HG03196 (cell line): ENCODE measurements around the gene ATXN2.
A peak's percentile ranks its signal among the peaks of the same experiment; 100 is the strongest.
"Not testable (repeated sequence)": the region's sequence is repeated elsewhere in the genome, so short reads cannot be mapped to it uniquely, and the experiment has no call there.

ENCODE experiments used
- ATAC-seq: cut with Tn5 transposase; IDR thresholded peaks from one replicate; pipeline ENCODE4 v1.9.1; 2021; ENCODE audit not compliant: unreplicated experiment

The ATXN2 gene

DNA sequence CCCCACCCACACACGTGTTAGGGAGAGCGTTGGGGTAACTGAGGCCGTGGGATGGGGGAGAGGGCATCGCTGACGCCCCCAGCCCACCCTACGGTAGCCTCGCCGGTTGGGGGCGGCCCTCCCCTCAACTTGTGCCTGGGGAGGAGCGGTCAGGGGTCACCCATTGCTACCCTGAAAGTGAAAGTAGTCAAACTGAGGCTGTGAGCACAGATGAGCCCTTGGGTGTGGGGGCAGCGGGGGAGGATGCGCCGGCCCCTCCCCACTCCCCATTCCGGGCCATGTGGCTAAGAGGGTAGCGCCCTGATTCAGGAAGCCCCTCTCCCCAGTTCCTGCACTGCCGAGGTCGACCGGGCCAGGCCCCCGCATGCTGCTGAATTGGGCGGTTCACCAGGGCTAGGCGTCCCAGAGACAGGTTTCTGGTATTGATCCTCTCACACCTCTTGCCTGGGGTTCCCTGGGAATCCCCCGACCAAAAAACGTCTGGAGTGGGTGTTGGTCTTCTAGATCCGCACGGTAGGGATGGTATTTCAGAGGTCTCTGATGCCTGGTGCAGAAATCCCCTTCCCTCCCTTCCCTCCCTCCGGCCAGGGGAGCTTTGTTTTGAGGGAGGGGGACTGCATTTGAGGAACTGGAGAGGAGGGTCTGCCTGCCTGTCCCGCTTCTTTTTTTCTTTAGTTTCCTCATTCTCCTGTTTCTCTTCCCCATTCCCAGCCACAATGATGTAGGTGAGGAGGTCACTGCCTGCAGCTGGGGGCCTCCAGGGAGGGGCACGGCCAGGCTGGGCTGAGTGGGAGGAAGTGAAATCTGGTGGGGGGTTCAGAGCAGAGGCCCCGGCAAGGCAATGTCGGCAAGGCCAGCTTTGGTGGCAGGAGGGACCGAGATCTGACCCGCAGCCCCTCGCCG, 192.4 kb downstream of the ATXN2 start:
- no peak for ATAC-seq

GRCh38 chr12:111405859-111406473, 193.1 kb downstream of the ATXN2 start, which contains the start of gene SH2B3:
SH2B3 (plus strand) TSS chr12:111405923; CDS start chr12:111418146, 12,223 bp downstream.
- no peak for ATAC-seq

GRCh38 chr12:111405149-111405858, 193.8 kb downstream of the ATXN2 start:
- peak; percentile 58 for ATAC-seq

GRCh38 chr12:111404362-111405148, 194.6 kb downstream of the ATXN2 start:
- no peak for ATAC-seq

- ATAC-seq: not testable (repeated sequence)
Observed at GRCh38 chr12:111402490-111402824, 196.7 kb downstream of the ATXN2 start.
